C1 segment of cervical spinal cord (tissue), 14 donors: ENCODE data around the gene CYP2W1.
"Not testable (repeated sequence)": the region's sequence is repeated elsewhere in the genome, so short reads cannot be mapped to it uniquely, and the experiment has no call there.

Experiments
- DNase-seq, 14 donors: peaks; one replicate each; lab custom pipeline; 2025; lab: John Stamatoyannopoulos, UW

The CYP2W1 gene

GRCh38 chr7:996079-996872 is 13.3 kb downstream of the CYP2W1 start:
- no peak for DNase-seq

GRCh38 chr7:997404-998395 is 14.7 kb downstream of the CYP2W1 start:
- DNase-seq = peak in 1 of 14 donors; percentile 15

GRCh38 chr7:999149-999879 is 16.3 kb downstream of the CYP2W1 start:
- no peak for DNase-seq

- no peak for DNase-seq
Measured at GRCh38 chr7:999941-1000935, 17.3 kb downstream of the CYP2W1 start.

- DNase-seq = not testable (repeated sequence)
Measured at GRCh38 chr7:1001069-1001770, 18.2 kb downstream of the CYP2W1 start.

- DNase-seq = not testable (repeated sequence)
Measured at GRCh38 chr7:1002026-1002425, 19.0 kb downstream of the CYP2W1 start.

- DNase-seq = not testable (repeated sequence)
Measured at GRCh38 chr7:1002445-1002844, 19.5 kb downstream of the CYP2W1 start.

GRCh38 chr7:1004018-1004852 is 21.3 kb downstream of the CYP2W1 start:
- DNase-seq = no peak

- no peak for DNase-seq
Measured at GRCh38 chr7:1005303-1005702, 22.3 kb downstream of the CYP2W1 start.

GRCh38 chr7:1007901-1008300 is 24.9 kb downstream of the CYP2W1 start:
- DNase-seq = no peak

- no peak for DNase-seq
Measured at GRCh38 chr7:1008733-1009363, 25.9 kb downstream of the CYP2W1 start.

- no peak for DNase-seq
Measured at GRCh38 chr7:1009747-1010146, 26.8 kb downstream of the CYP2W1 start.

GRCh38 chr7:1010226-1010625 is 27.2 kb downstream of the CYP2W1 start:
- DNase-seq = no peak

- no peak for DNase-seq
Measured at GRCh38 chr7:1011297-1012003, 28.5 kb downstream of the CYP2W1 start.

GRCh38 chr7:1012004-1012715 is 29.2 kb downstream of the CYP2W1 start:
- DNase-seq = no peak

- DNase-seq = no peak
Measured at GRCh38 chr7:1012716-1013095, 29.7 kb downstream of the CYP2W1 start.

GRCh38 chr7:1013581-1013980 is 30.6 kb downstream of the CYP2W1 start:
- no peak for DNase-seq
